AG04449 (cell line): ENCODE measurements around the gene COX10.
"Not testable (repeated sequence)": the region's sequence is repeated elsewhere in the genome, so short reads cannot be mapped to it uniquely, and the experiment has no call there.

Experiments used
- CTCF ChIA-PET: fragments of 350-600 bp; formaldehyde crosslinking; extraction: SDS; loops from one replicate; lab custom pipeline; 2021; ENCODE audit warnings: antibody characterized with exemption; lab: Yijun Ruan, JAX
- POLR2A ChIA-PET: fragments of 400-600, 350-600 bp; formaldehyde crosslinking; extraction: SDS; loops from one replicate; lab custom pipeline; 2020; ENCODE audit warnings: antibody characterized with exemption, inconsistent platforms; lab: Yijun Ruan, JAX
- DNase-seq: peaks from one replicate; pipeline ENCODE4 v3.0.0-alpha.2; 2010; ENCODE audit warnings: low read depth, low spot score
- H3K4me3 ChIP-seq: 2 replicates; pipeline ENCODE4 v1.5.1; 2011; ENCODE audit warnings: low read depth, mild to moderate bottlenecking, control low read depth, low read length
- TF ChIP-seq, protein P1 (sequence below): IDR thresholded peaks from one replicate; pipeline ENCODE4 v1.5.1; 2011; ENCODE audit warnings: mild to moderate bottlenecking, moderate library complexity, low read length, control low read depth, inconsistent platforms; ENCODE audit not compliant: insufficient read depth; ENCODE audit errors: missing control alignments

COX10 gene

DNA sequence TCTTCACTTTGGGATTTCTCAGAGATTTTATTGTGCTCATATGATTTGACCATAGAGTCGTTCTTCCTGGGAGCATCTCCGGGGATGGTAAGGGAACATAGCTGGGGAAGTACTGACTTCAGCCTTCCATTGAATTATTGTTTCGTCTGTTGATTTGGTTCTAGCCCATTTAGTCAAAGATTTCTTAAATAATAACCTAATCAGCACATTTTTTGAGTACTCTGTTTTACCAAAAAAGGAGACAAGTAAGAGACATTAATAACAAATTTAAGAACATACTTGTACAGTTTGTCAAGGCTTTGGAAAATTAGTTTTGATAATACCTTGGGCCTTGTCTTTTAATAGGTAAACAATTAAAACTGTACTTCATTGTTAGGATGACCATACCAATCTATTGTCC is 89.4 kb downstream of the COX10 start:
- no peak overlapping the region for H3K4me3 ChIP-seq
- CTCF ChIA-PET, result no interaction called here

DNA sequence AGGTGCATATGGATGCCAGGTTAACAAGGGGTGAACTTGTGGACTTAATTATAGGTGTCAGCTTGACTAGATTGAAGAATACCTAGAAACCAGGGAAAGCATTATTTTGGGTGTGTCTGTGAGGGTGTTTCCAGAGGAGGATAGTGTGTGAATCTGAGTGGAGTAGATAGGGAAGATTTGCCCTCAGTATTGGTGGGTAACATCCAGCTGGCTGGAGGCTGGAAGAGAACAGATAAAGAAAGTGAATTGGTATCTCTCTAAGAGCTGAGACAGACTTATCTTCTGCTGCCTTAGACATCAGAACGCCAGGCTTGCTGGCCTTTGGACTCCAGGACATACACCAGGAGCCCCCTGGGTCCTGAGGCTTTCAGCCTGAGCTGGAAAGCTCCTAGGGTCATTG is 92.1 kb downstream of the COX10 start:
- ChIA-PET CTCF (no interaction called here), POLR2A (no interaction called here)
- H3K4me3 ChIP-seq, result no peak overlapping the region
- DNase-seq, result no peak
- TF ChIP-seq, protein P1, sequence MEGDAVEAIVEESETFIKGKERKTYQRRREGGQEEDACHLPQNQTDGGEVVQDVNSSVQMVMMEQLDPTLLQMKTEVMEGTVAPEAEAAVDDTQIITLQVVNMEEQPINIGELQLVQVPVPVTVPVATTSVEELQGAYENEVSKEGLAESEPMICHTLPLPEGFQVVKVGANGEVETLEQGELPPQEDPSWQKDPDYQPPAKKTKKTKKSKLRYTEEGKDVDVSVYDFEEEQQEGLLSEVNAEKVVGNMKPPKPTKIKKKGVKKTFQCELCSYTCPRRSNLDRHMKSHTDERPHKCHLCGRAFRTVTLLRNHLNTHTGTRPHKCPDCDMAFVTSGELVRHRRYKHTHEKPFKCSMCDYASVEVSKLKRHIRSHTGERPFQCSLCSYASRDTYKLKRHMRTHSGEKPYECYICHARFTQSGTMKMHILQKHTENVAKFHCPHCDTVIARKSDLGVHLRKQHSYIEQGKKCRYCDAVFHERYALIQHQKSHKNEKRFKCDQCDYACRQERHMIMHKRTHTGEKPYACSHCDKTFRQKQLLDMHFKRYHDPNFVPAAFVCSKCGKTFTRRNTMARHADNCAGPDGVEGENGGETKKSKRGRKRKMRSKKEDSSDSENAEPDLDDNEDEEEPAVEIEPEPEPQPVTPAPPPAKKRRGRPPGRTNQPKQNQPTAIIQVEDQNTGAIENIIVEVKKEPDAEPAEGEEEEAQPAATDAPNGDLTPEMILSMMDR, result no peak

More for the DNA sequence above, 89.4 kb downstream of the COX10 start:
- POLR2A ChIA-PET, result no interaction called here
- no peak for DNase-seq
- TF ChIP-seq, protein P1, result no peak

DNA sequence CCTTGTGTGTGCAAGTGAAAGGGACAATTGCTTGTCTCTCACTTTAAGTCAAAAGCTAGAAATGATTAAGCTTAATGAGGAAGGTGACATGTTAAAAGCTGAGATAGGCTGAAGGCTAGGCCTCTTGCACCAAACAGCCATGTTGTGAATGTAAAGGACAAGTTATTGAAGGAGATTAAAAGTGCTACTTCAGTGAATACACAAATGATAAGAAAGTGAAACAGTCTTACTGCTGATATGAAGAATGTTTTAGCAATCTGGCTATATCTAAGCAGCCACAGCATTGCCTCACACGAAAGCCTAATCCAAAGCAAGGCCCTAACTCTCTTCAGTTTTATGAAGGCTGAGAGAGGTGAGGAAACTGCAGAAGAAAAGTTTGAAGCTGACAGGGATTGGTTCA is 96.3 kb downstream of the COX10 start:
- ChIA-PET CTCF (no interaction called here), POLR2A (no interaction called here)
- TF ChIP-seq, protein P1, result no peak
- no peak for DNase-seq
- H3K4me3 ChIP-seq, result no peak overlapping the region

DNA sequence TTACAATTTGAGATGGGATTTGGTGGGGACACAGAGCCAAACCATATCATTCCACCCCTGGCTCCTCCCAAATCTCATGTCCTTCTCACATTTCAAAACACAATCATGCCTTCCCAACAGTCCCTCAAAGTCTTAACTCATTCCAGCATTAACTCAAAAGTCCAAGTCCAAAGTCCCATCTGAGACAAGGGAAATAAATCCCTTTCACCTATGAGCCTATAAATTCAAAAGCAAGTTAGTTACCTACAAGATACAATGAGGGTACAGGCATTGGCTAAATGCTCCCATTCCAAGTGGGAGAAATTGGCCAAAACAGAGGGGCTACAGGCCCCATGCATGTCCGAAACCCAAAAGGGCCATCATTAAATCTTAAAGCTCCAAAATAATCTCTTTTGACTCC is 98.5 kb downstream of the COX10 start:
- CTCF ChIA-PET, H3K4me3 ChIP-seq, POLR2A ChIA-PET, DNase-seq: not testable (repeated sequence)

DNA sequence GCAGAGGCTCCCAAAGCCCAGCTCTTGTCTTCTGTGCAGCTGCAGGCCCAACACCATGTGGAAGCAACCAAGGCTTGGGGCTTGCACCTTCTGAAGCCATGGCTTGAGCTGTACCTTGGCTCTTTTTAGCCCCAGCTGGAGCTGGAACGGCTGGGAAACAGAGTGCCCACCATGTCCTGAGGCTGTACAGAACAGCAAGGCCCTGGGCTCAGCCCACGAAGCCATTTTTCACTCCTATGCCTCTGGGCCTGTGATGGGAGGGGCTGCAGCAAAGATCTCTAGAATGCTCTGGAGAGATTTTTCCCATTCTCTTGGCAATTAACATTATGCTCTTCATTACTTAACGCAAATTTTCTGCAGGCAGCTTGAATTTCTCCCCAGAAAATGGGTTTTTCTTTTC is 99.3 kb downstream of the COX10 start:
- no peak for DNase-seq
- no peak overlapping the region for H3K4me3 ChIP-seq
- ChIA-PET CTCF (no interaction called here), POLR2A (no interaction called here)
- TF ChIP-seq, protein P1, result no peak

DNA sequence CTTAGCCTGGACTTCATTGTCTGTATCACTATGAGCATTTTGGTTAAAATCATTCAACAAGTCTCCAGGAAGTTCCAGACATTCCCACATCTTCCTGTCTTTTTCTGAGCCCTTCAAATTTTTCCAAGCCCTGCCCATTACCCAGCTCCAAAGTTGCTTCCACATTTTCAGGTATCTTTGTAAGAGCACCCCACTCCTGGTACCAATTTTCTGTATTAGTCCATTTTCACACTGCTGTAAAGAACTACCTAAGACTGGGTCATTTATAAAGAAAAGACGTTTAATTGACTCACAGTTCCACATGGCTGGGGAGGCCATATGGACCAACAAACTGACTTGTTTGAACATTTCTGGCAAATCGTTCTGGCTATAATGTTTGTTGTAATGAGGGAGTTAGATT is 100.0 kb downstream of the COX10 start:
- no peak overlapping the region for H3K4me3 ChIP-seq
- TF ChIP-seq, protein P1, result no peak
- ChIA-PET POLR2A (no interaction called here), CTCF (no interaction called here)
- DNase-seq, result no peak

DNA sequence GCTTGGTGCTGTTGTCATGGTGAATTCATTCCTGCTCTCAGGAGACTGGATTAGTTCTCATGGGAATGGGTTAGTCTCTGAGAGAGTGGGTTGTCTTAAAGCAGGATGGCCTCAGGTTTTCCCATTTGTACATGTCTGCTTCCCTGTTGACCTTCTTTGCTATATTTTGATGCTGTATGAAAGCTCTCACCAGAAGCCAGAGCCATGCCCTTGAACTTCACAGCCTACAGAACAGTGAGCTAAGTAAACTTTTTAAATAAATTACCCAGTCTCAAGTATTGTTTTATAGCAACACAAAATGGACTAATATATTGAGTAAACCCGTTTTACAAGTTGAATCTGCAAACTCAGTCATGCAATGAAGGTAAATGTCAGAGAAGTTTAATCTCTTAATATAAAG is 100.6 kb downstream of the COX10 start:
- H3K4me3 ChIP-seq, result no peak overlapping the region
- POLR2A ChIA-PET, result no interaction called here
- TF ChIP-seq, protein P1, result no peak
- no peak for DNase-seq
- CTCF ChIA-PET, result no interaction called here

DNA sequence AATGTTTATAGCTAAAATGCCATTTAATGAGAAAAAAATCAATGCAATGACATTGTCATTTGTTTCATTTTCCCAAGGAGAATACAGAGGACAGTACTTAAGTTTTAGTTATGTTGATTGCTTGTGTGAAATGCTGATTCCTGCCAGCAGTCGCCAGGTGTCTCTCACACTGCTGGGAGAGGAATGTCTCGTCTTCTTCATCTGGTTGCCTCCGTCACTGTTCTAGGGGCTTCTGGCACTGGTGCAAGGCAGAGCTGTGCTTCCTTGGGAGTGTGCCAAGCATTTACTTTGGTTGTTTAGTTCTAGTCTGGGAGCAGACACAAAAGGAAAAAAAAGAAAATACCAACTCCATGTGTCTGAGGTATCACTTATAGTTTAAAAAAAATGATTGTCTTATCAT is 107.7 kb downstream of the COX10 start:
- POLR2A ChIA-PET, result not testable (repeated sequence)

DNA sequence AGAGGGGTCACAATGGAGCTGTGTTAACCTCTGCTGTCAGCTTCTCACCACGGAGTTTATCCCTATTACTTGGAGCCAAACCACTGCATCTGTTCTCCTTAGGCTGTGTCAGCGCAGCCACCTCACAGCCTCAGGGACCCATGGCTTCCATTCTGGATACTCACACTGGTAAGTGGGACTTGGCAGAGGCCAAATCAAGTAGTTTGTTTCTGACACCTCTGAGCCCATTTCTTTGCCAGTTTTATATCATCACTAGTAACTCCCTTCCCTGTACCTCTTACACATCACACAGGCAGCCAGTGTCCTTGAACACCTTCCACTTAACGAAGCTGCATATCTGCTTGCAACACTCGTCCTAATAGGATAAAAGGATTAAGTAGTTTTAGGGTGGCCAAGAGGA is 108.5 kb downstream of the COX10 start:
- POLR2A ChIA-PET, CTCF ChIA-PET, H3K4me3 ChIP-seq, DNase-seq: not testable (repeated sequence)

More for the DNA sequence above, 107.7 kb downstream of the COX10 start:
- CTCF ChIA-PET, DNase-seq, H3K4me3 ChIP-seq: not testable (repeated sequence)

DNA sequence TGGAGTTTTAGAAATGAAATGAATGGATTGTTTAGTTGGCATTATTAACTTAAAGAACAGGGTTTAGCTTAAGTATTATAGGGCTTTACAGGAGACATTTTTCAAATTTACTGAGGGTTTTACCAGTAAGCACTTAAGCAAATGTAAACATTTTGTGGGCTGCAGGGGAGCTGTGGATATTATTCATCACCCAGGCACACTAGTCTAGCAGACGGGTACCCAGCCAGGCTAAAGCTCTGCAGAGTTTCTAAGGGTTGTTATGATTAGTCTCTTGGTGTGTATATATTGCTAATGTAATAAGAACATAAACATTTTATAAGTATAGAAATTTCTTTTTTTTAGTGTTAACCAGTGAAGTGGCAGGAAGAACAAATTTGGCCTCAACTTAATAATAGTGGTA is 110.6 kb downstream of the COX10 start:
- CTCF ChIA-PET, DNase-seq, POLR2A ChIA-PET, H3K4me3 ChIP-seq: not testable (repeated sequence)
